ENCODE data around the gene TLE3. TPM values are rescaled to one million over a fixed set of nuclear protein-coding genes. Genes with fewer than 3 reads are reported as not detected.

TLE3 gene
- total and polyA plus RNA-seq, 2 experiments from 2014 or later, result 21.2 to 45.9 TPM

DNA sequence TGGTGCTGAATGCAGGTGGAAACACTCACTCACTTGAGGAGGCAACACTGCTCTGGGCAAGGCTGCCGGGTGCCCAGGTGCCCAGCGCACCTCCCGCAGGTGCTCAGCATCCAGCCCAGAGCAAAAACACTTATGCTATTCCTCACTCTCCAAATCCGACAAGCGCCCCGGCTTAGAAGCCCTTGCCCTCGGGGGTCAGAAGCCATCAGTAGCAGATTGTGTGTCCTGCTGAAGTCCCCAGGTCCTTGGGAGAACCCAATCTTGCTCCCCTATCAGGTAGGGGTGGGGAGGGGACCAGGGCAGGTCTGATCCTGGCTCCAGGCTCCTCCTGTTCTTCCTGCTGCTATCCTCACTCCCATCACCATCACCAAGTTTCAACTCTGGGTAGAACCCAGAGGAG is 46.7 kb downstream of the TLE3 start:
- Histone ChIP-seq H3K27me3 (no peaks in the 10 kb centered on the region), H3K27ac (no peak overlapping the region), H3K9me2 (replicated peaks; ENCODE audit: insufficient read depth) (no peaks in the 10 kb centered on the region), H3K79me2 (no peaks in the 10 kb centered on the region), H2AFZ (no peak overlapping the region), H3K4me3 (no peak overlapping the region), H3K36me3 (replicated peaks; ENCODE audit: insufficient read depth, low read depth) (peaks cover 5% of the 10 kb centered on the region), H3K9me3 (ENCODE audit: low read depth) (no peaks in the 10 kb centered on the region), H3K4me2 (no peak overlapping the region), H4K20me1 (ENCODE audit: insufficient read depth, poor library complexity, severe bottlenecking) (peaks cover 5% of the 10 kb centered on the region), H3K4me1 (ENCODE audit: insufficient read depth) (no peaks in the 10 kb centered on the region)
- TF ChIP-seq EZH2phosphoT487 (IDR thresholded peaks at IDR 0.05; ENCODE audit: low read depth, severe bottlenecking, unreplicated experiment) (no peak), EZH2 (IDR thresholded peaks at IDR 0.05; ENCODE audit: borderline replicate concordance) (no peak)
- TF ChIP-seq, protein P1, sequence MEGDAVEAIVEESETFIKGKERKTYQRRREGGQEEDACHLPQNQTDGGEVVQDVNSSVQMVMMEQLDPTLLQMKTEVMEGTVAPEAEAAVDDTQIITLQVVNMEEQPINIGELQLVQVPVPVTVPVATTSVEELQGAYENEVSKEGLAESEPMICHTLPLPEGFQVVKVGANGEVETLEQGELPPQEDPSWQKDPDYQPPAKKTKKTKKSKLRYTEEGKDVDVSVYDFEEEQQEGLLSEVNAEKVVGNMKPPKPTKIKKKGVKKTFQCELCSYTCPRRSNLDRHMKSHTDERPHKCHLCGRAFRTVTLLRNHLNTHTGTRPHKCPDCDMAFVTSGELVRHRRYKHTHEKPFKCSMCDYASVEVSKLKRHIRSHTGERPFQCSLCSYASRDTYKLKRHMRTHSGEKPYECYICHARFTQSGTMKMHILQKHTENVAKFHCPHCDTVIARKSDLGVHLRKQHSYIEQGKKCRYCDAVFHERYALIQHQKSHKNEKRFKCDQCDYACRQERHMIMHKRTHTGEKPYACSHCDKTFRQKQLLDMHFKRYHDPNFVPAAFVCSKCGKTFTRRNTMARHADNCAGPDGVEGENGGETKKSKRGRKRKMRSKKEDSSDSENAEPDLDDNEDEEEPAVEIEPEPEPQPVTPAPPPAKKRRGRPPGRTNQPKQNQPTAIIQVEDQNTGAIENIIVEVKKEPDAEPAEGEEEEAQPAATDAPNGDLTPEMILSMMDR (IDR thresholded peaks at IDR 0.05; ENCODE audit: poor library complexity), result no peak
- no peak for DNase-seq (ENCODE audit: low spot score)
- 96% methylated on average over 7 of the region's 7 CpGs for WGBS (ENCODE audit: low lambda C conversion rate, missing lambda C conversion rate)

- Histone ChIP-seq H3K4me3 (no peak overlapping the region), H2AFZ (no peak overlapping the region), H3K4me1 (ENCODE audit: insufficient read depth) (no peaks in the 10 kb centered on the region), H3K9me2 (replicated peaks; ENCODE audit: insufficient read depth) (no peaks in the 10 kb centered on the region), H3K36me3 (replicated peaks; ENCODE audit: insufficient read depth, low read depth) (peaks cover 5% of the 10 kb centered on the region), H3K4me2 (no peak overlapping the region), H4K20me1 (ENCODE audit: insufficient read depth, poor library complexity, severe bottlenecking) (peaks cover 4% of the 10 kb centered on the region), H3K27ac (no peak overlapping the region), H3K27me3 (no peaks in the 10 kb centered on the region), H3K9me3 (ENCODE audit: low read depth) (no peaks in the 10 kb centered on the region), H3K79me2 (no peaks in the 10 kb centered on the region)
- no peak for TF ChIP-seq EZH2 (IDR thresholded peaks at IDR 0.05; ENCODE audit: borderline replicate concordance)
- TF ChIP-seq, protein P1 (IDR thresholded peaks at IDR 0.05; ENCODE audit: poor library complexity), result no peak
- no peak for TF ChIP-seq EZH2phosphoT487 (IDR thresholded peaks at IDR 0.05; ENCODE audit: low read depth, severe bottlenecking, unreplicated experiment)
- WGBS (ENCODE audit: low lambda C conversion rate, missing lambda C conversion rate), result 96% methylated on average over 9 of the region's 9 CpGs
- no peak for DNase-seq (ENCODE audit: low spot score)
These were observed 47.3 kb downstream of the TLE3 start for GRCh38 chr15:70050441-70050840.

DNA sequence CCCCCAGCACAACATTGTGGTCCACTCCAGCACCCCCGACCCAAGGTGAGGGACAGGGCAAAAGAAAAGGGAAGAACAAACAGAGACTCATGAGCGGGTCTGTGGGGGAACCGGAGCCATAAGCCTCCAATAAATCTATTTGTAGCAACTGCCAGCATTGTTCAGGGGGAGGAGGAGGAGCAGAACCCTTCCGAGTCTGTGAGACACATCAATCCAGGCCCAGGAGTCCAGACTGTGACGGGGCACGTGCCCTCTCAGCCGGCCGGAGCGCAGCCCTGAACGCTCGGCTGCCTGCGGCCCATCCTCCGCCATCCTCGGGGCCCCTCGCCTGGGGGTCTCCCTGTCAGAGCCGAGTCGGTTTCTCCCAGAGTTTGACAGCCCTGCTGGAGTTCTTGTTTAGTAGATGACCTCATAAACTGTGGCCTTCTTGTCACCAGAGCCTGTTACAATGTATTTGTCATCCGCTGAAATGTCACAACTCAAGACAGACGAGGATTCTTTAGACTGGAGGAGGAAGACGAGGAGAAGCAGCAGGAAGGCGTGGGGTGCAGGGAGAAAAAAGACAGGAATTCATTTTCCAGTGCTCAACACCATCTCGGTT is 47.9 kb downstream of the TLE3 start:
- Histone ChIP-seq H3K36me3 (replicated peaks; ENCODE audit: insufficient read depth, low read depth) (peaks cover 5% of the 10 kb centered on the region), H3K27me3 (no peaks in the 10 kb centered on the region), H3K4me2 (no peak overlapping the region), H3K4me3 (no peak overlapping the region), H3K9me2 (replicated peaks; ENCODE audit: insufficient read depth) (no peaks in the 10 kb centered on the region), H3K9me3 (ENCODE audit: low read depth) (no peaks in the 10 kb centered on the region), H3K27ac (no peak overlapping the region), H4K20me1 (ENCODE audit: insufficient read depth, poor library complexity, severe bottlenecking) (no peaks in the 10 kb centered on the region), H3K79me2 (no peaks in the 10 kb centered on the region), H3K4me1 (ENCODE audit: insufficient read depth) (no peaks in the 10 kb centered on the region), H2AFZ (no peak overlapping the region)
- DNase-seq (ENCODE audit: low spot score), result no peak
- TF ChIP-seq, protein P1 (IDR thresholded peaks at IDR 0.05; ENCODE audit: poor library complexity), result no peak
- TF ChIP-seq EZH2 (IDR thresholded peaks at IDR 0.05; ENCODE audit: borderline replicate concordance), result no peak
- TF ChIP-seq EZH2phosphoT487 (IDR thresholded peaks at IDR 0.05; ENCODE audit: low read depth, severe bottlenecking, unreplicated experiment), result no peak
- 88% methylated on average over 22 of the region's 22 CpGs for WGBS (ENCODE audit: low lambda C conversion rate, missing lambda C conversion rate)

All from hepatocyte (in vitro differentiated cells).